Measurements from ENCODE around the gene CRIP2. TPM values are rescaled to one million over a fixed set of nuclear protein-coding genes. Genes with fewer than 3 reads are reported as not detected.

The CRIP2 gene
- total and polyA plus RNA-seq, 2 donors (not counting 3 experiments of a cell fraction or from before 2014, with no cell fraction given): 322 to 954 TPM

GRCh38 chr14:105442125-105442524, 32.5 kb upstream of the CRIP2 start:
- Histone ChIP-seq H3K27ac (ENCODE audit: insufficient read depth, low read depth, low read length) (no peak overlapping the region), H3K9ac (replicated peaks; ENCODE audit: extremely low read depth, insufficient read depth, low read length) (no peak overlapping the region), H2AFZ (ENCODE audit: low read depth, low read length) (no peak overlapping the region), H3K4me2 (ENCODE audit: insufficient read depth, low read length) (no peak overlapping the region), H3K9me3 (replicated peaks; ENCODE audit: control insufficient read depth, insufficient read depth, low read length) (no peaks in the 10 kb centered on the region), H3K79me2 (ENCODE audit: control insufficient read depth, insufficient read depth, low read length) (peaks cover 23% of the 10 kb centered on the region), H3K4me3 (replicated peaks in 1 of 3; ENCODE audit: insufficient read depth in 1 of 3, low read depth in 1 of 3, low read length in 3 of 3) (no peak overlapping the region), H3K27me3 (ENCODE audit: control insufficient read depth in 2 of 2, insufficient read depth in 2 of 2, low read length in 2 of 2) (no peaks in the 10 kb centered on the region), H3K36me3 (ENCODE audit: control insufficient read depth in 2 of 2, extremely low read depth in 1 of 2, insufficient read depth in 2 of 2, low read length in 2 of 2) (peaks cover 0 to 34% of the 10 kb centered on the region in 2 experiments), H4K20me1 (replicated peaks; ENCODE audit: control insufficient read depth, extremely low read depth, insufficient read depth, low read length) (no peaks in the 10 kb centered on the region), H3K9me1 (replicated peaks; ENCODE audit: control insufficient read depth, extremely low read depth, insufficient read depth, low read length) (no peaks in the 10 kb centered on the region), H3K4me1 (ENCODE audit: control insufficient read depth, extremely low read depth, insufficient read depth, low read length) (no peaks in the 10 kb centered on the region)
- FAIRE-seq (no peak), DNase-seq (ENCODE audit: low read depth, low spot score) (no peak)
- dilution Hi-C loops (cut with MboI; ENCODE audit: extremely low pct_ligation_motif_present, low sequenced_read_pairs): no loop called here
- intact Hi-C loops (cut with micrococcal nuclease): no loop called here
- ChIA-PET CTCF (interaction anchor here (0.9 kb wide), 1 partner anchor 11 kb away, joined by 3 read pairs; no protein-coding TSS in a partner anchor), POLR2A (no interaction called here)
- no peak for TF ChIP-seq GATA2 (IDR thresholded peaks at IDR 0.05; ENCODE audit: insufficient read depth, insufficient read length, low read depth, low read length)
- TF ChIP-seq JUN (IDR thresholded peaks at IDR 0.05; ENCODE audit: borderline replicate concordance, insufficient read depth, insufficient read length, low read depth): no peak
- TF ChIP-seq MAX (IDR thresholded peaks at IDR 0.05; ENCODE audit: insufficient read depth, insufficient read length): no peak
- no peak for TF ChIP-seq FOS (IDR thresholded peaks at IDR 0.05; ENCODE audit: borderline replicate concordance, insufficient read depth, low read length)
- TF ChIP-seq POLR2A (IDR thresholded peaks at IDR 0.05; ENCODE audit: low read depth, low read length): no peak
- no peak for TF ChIP-seq POLR2AphosphoS5 (IDR thresholded peaks at IDR 0.05; ENCODE audit: insufficient read depth, low read depth, low read length)
- no peak for TF ChIP-seq CTCF (IDR thresholded peaks at IDR 0.05; ENCODE audit: extremely low read depth in 1 of 2, insufficient read depth in 1 of 2, low read depth in 1 of 2, low read length in 2 of 2)
- no peak for TF ChIP-seq MYC (IDR thresholded peaks at IDR 0.05; ENCODE audit: low read depth, low read length)
- no peak for TF ChIP-seq EZH2 (IDR thresholded peaks at IDR 0.05; ENCODE audit: borderline replicate concordance, low read depth, low read length, severe bottlenecking)
- BruUV-seq (replicated peaks): no TSS peak

Data from endothelial cell of umbilical vein (primary cell).